Measurements from ENCODE around the gene NABP1.

Gene NABP1

DNA sequence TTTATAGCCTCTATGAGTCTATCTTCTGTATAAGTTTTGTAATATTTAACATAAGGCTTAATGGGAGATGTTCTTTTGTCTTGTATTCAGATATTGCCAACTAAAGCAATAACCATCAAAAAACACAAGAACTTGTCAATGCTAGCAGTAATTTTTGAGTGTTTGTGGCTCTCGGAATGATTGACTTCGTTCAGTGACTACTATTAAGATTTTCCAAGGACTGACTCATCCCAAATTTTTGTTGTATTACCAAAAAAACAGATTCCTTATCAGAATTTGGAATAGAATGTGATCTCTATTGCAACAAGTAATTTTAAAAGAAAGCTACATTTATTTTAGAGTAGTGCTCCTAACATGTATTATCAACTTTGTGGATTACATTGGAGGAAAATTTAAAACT is 8.1 kb downstream of the NABP1 start:
- H3K79me2 ChIP-seq (ENCODE audit: insufficient read depth, low read length) = peaks cover 13% of the 10 kb centered on the region
- H3K4me3 ChIP-seq (ENCODE audit: low read depth in 1 of 2, low read length in 2 of 2) = no peak overlapping the region
- H3K36me3 ChIP-seq (ENCODE audit: insufficient read depth, low read length) = peaks cover 69% of the 10 kb centered on the region
- no peaks in the 10 kb centered on the region for H3K9me3 ChIP-seq (ENCODE audit: insufficient read depth, low read length, severe bottlenecking)
- no peaks in the 10 kb centered on the region for H3K27me3 ChIP-seq (ENCODE audit: insufficient read depth, low read length, poor library complexity)
- DNase-seq = no peak
- TF ChIP-seq EZH2 (IDR thresholded peaks at IDR 0.05; ENCODE audit: borderline replicate concordance, low read depth, low read length, severe bottlenecking) = no peak
- TF ChIP-seq, protein P1, sequence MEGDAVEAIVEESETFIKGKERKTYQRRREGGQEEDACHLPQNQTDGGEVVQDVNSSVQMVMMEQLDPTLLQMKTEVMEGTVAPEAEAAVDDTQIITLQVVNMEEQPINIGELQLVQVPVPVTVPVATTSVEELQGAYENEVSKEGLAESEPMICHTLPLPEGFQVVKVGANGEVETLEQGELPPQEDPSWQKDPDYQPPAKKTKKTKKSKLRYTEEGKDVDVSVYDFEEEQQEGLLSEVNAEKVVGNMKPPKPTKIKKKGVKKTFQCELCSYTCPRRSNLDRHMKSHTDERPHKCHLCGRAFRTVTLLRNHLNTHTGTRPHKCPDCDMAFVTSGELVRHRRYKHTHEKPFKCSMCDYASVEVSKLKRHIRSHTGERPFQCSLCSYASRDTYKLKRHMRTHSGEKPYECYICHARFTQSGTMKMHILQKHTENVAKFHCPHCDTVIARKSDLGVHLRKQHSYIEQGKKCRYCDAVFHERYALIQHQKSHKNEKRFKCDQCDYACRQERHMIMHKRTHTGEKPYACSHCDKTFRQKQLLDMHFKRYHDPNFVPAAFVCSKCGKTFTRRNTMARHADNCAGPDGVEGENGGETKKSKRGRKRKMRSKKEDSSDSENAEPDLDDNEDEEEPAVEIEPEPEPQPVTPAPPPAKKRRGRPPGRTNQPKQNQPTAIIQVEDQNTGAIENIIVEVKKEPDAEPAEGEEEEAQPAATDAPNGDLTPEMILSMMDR (IDR thresholded peaks at IDR 0.05; ENCODE audit: borderline replicate concordance, extremely low read depth, low read length, poor library complexity, severe bottlenecking) = no peak
- no peak overlapping the region for H2AFZ ChIP-seq (ENCODE audit: low read depth, low read length)
- peaks cover 3% of the 10 kb centered on the region; the same call in 1 of the 2 replicates for H4K20me1 ChIP-seq (ENCODE audit: insufficient read depth, low read length)
- ATAC-seq (ENCODE audit: insufficient read depth, low read depth) = no peak
- no peak overlapping the region for H3K4me2 ChIP-seq (ENCODE audit: insufficient read depth, low read length)
- no peak overlapping the region for H3K9ac ChIP-seq (ENCODE audit: low read depth, low read length)
- peaks cover 26% of the 10 kb centered on the region for H3K4me1 ChIP-seq (ENCODE audit: insufficient read depth, low read length)
- no peak overlapping the region for H3K27ac ChIP-seq (ENCODE audit: low read length)

DNA sequence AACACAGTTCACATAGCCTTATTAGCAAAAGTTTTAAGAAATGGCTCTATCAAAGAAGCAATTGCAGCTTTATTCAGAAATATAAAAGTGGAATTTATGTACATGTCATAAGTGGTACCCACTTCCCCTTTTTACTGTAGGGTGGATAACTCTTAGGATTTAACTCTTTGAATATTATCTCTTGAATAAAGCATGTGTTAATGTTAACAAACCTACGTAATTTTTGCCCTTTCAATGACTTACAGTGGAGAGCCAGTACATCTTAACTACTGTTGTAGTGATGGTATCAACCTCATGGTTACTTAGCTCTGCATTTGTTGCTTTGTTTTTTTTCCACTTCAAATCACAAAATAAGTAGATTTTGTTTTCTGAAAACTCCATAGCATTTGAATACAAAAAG is 8.8 kb downstream of the NABP1 start:
- ATAC-seq (ENCODE audit: insufficient read depth, low read depth) (no peak), DNase-seq (no peak)
- Histone ChIP-seq H3K4me2 (ENCODE audit: insufficient read depth, low read length) (no peak overlapping the region), H3K36me3 (ENCODE audit: insufficient read depth, low read length) (peaks cover 62% of the 10 kb centered on the region), H3K27me3 (ENCODE audit: insufficient read depth, low read length, poor library complexity) (no peaks in the 10 kb centered on the region), H2AFZ (ENCODE audit: low read depth, low read length) (no peak overlapping the region), H3K4me3 (ENCODE audit: low read depth in 1 of 2, low read length in 2 of 2) (no peak overlapping the region), H4K20me1 (ENCODE audit: insufficient read depth, low read length) (peaks cover 3% of the 10 kb centered on the region; the same call in 1 of the 2 replicates), H3K79me2 (ENCODE audit: insufficient read depth, low read length) (peaks cover 9% of the 10 kb centered on the region), H3K9ac (ENCODE audit: low read depth, low read length) (no peak overlapping the region), H3K4me1 (ENCODE audit: insufficient read depth, low read length) (peaks cover 19% of the 10 kb centered on the region), H3K27ac (ENCODE audit: low read length) (no peak overlapping the region), H3K9me3 (ENCODE audit: insufficient read depth, low read length, severe bottlenecking) (no peaks in the 10 kb centered on the region)
- TF ChIP-seq EZH2 (IDR thresholded peaks at IDR 0.05; ENCODE audit: borderline replicate concordance, low read depth, low read length, severe bottlenecking) = no peak
- TF ChIP-seq, protein P1 (IDR thresholded peaks at IDR 0.05; ENCODE audit: borderline replicate concordance, extremely low read depth, low read length, poor library complexity, severe bottlenecking) = no peak

DNA sequence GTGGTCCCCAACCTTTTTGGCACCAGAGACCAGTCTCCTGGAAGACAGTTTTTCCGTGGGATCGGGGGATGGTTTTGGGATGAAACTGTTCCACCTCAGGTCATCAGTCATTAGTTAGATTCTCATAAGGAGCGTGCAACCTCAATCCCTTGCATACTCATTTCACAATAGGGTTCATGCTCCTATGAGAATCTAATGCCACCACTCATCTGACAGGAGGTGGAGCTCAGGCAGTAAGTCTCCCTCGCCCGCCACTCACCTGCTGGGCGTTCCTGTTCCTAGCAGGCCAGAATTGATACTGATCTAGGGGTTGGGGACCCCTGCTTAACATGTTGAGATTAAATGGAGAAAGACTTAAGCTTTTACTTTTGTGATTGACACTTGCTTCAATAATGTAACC is 9.9 kb downstream of the NABP1 start:
- Histone ChIP-seq H3K4me2 (ENCODE audit: insufficient read depth, low read length) (no peak overlapping the region), H3K9ac (ENCODE audit: low read depth, low read length) (no peak overlapping the region), H4K20me1 (ENCODE audit: insufficient read depth, low read length) (peaks cover 3% of the 10 kb centered on the region; the same call in 1 of the 2 replicates), H3K27ac (ENCODE audit: low read length) (no peak overlapping the region), H3K4me3 (ENCODE audit: low read depth in 1 of 2, low read length in 2 of 2) (no peak overlapping the region), H3K36me3 (ENCODE audit: insufficient read depth, low read length) (peaks cover 51% of the 10 kb centered on the region), H3K9me3 (ENCODE audit: insufficient read depth, low read length, severe bottlenecking) (no peaks in the 10 kb centered on the region), H2AFZ (ENCODE audit: low read depth, low read length) (no peak overlapping the region), H3K27me3 (ENCODE audit: insufficient read depth, low read length, poor library complexity) (no peaks in the 10 kb centered on the region), H3K79me2 (ENCODE audit: insufficient read depth, low read length) (no peaks in the 10 kb centered on the region), H3K4me1 (ENCODE audit: insufficient read depth, low read length) (peaks cover 8% of the 10 kb centered on the region)
- ATAC-seq (ENCODE audit: insufficient read depth, low read depth) (no peak), DNase-seq (no peak)
- TF ChIP-seq, protein P1 (IDR thresholded peaks at IDR 0.05; ENCODE audit: borderline replicate concordance, extremely low read depth, low read length, poor library complexity, severe bottlenecking) = no peak
- TF ChIP-seq EZH2 (IDR thresholded peaks at IDR 0.05; ENCODE audit: borderline replicate concordance, low read depth, low read length, severe bottlenecking) = no peak
